CD4-positive, alpha-beta T cell (primary cell): ENCODE results near the gene KRTAP5-7. TPM values are rescaled to one million over a fixed set of nuclear protein-coding genes. Genes with fewer than 3 reads are reported as not detected.

Experiments
- ATAC-seq: fragments of 200-7000 bp; cut with Tn5 transposase; one replicate; pipeline ENCODE4 v1.10.0; 2022; ENCODE audit warnings: mild to moderate bottlenecking; ENCODE audit not compliant: poor library complexity
- CTCF ChIA-PET: fragments of 350-600 bp; sonication (Branson Sonifier 250); formaldehyde crosslinking; loops from one replicate; lab custom pipeline; 2021; ENCODE audit warnings: antibody characterized with exemption, inconsistent platforms; lab: Charles Lee
- POLR2A ChIA-PET: fragments of 350-600 bp; sonication (Branson Sonifier 250); formaldehyde crosslinking; loops from one replicate; lab custom pipeline; 2021; ENCODE audit warnings: antibody characterized with exemption, inconsistent platforms; lab: Charles Lee
- DNase-seq, 14 experiments: peaks; one replicate each; pipeline ENCODE4 v3.0.0-alpha.2; 2013 to 2020; ENCODE audit warnings: mixed read lengths in 2 of 14
- H3K27ac ChIP-seq, 2 donors: one replicate each; pipeline versions ENCODE4 v1.5.1 to v1.7.0; 2013; ENCODE audit warnings: low read length in 2 of 2, low read depth in 1 of 2, mild to moderate bottlenecking in 1 of 2
- H3K27me3 ChIP-seq, 2 experiments: 1 replicate in 1 of 2; 2 replicates in 1 of 2; pipeline versions ENCODE4 v1.6.1 to v1.7.0; 2013; ENCODE audit warnings: low read length in 2 of 2, control low read depth in 1 of 2, mild to moderate bottlenecking in 1 of 2, moderate library complexity in 1 of 2; ENCODE audit not compliant: insufficient read depth in 2 of 2, control insufficient read depth in 1 of 2
- H3K36me3 ChIP-seq: one replicate; pipeline ENCODE4 v1.6.1; 2013; ENCODE audit warnings: low read length, control low read depth; ENCODE audit not compliant: insufficient read depth
- H3K4me1 ChIP-seq: one replicate; pipeline ENCODE4 v1.6.1; 2013; ENCODE audit warnings: low read length, control low read depth; ENCODE audit not compliant: insufficient read depth
- H3K4me3 ChIP-seq: one replicate; pipeline ENCODE4 v1.5.1; 2013; ENCODE audit warnings: mild to moderate bottlenecking, low read length, moderate library complexity
- H3K9me3 ChIP-seq, 2 experiments: 1 replicate in 1 of 2; 2 replicates in 1 of 2; pipeline versions ENCODE4 v1.6.1 to v1.7.0; 2013; ENCODE audit warnings: low read length in 2 of 2, mild to moderate bottlenecking in 2 of 2, control low read depth in 1 of 2, moderate library complexity in 1 of 2; ENCODE audit not compliant: control insufficient read depth in 1 of 2, insufficient read depth in 1 of 2
- H3K27ac Mint-ChIP-seq: one replicate; pipeline ENCODE4 v1.8.0; 2020; ENCODE audit warnings: mixed read lengths
- H3K27me3 Mint-ChIP-seq: one replicate; pipeline ENCODE4 v1.8.0; 2021; ENCODE audit warnings: mixed read lengths
- H3K36me3 Mint-ChIP-seq: one replicate; pipeline ENCODE4 v1.8.0; 2021; ENCODE audit warnings: low read depth, mixed read lengths
- H3K4me1 Mint-ChIP-seq: one replicate; pipeline ENCODE4 v1.8.0; 2021; ENCODE audit warnings: low read depth, mixed read lengths
- H3K4me3 Mint-ChIP-seq: one replicate; pipeline ENCODE4 v1.8.0; 2020; ENCODE audit warnings: mild to moderate bottlenecking, mixed read lengths
- H3K9me3 Mint-ChIP-seq: one replicate; pipeline ENCODE4 v1.8.0; 2020; ENCODE audit warnings: mixed read lengths
- CTCF ChIP-seq: fragments of 200-600 bp; IDR thresholded peaks from one replicate; pipeline ENCODE4 v1.8.0; 2022; ENCODE audit warnings: antibody characterized with exemption, mild to moderate bottlenecking
- intact Hi-C, 2 experiments: fragments of 100-400 bp; cut with DNase I in 1 of 2; cut with micrococcal nuclease in 1 of 2; formaldehyde crosslinking; loops; one replicate each; pipeline versions ENCODE4 v1.15.1 to v1.9.0; 2023 to 2025; cut with DNase I, micrococcal nuclease
- total RNA-seq, 174 experiments: library from RNA in 2 of 174; stranded (reverse) in 2 of 174; gene quantifications; one replicate each; pipeline ENCODE4 v1.2.3 and lab custom pipeline; 2021 to 2026

Gene KRTAP5-7
- total RNA-seq, 2 experiments from 2014 or later: not detected

GRCh38 chr11:71502026-71502425 is 25.0 kb upstream of the KRTAP5-7 start:
- Mint-ChIP-seq H3K36me3 (peaks cover 96% of the 10 kb centered on the region), H3K27ac (no peak overlapping the region), H3K4me1 (no peaks in the 10 kb centered on the region), H3K4me3 (no peak overlapping the region), H3K27me3 (no peaks in the 10 kb centered on the region), H3K9me3 (peaks cover 2% of the 10 kb centered on the region)
- Histone ChIP-seq H3K9me3 (peaks cover 10 to 23% of the 10 kb centered on the region in 2 experiments), H3K27ac (no peak overlapping the region), H3K27me3 (no peaks in the 10 kb centered on the region), H3K36me3 (peaks cover 65% of the 10 kb centered on the region), H3K4me3 (no peak overlapping the region), H3K4me1 (no peaks in the 10 kb centered on the region)
- ATAC-seq (no peak), DNase-seq (peak in 1 of 14 experiments; percentile 21)
- no peak for TF ChIP-seq CTCF
- intact Hi-C loops: no loop called here
- CTCF ChIA-PET: no interaction called here
- POLR2A ChIA-PET: no interaction called here

GRCh38 chr11:71502871-71503435 is 24.1 kb upstream of the KRTAP5-7 start:
- peaks cover 56% of the 10 kb centered on the region for H3K36me3 ChIP-seq
- H3K9me3 ChIP-seq: peaks cover 14 to 27% of the 10 kb centered on the region in 2 experiments
- H3K27ac Mint-ChIP-seq: no peak overlapping the region
- no peak overlapping the region for H3K4me3 ChIP-seq
- no peaks in the 10 kb centered on the region for H3K27me3 Mint-ChIP-seq
- DNase-seq: peak in 1 of 14 experiments; percentile 15
- no peaks in the 10 kb centered on the region for H3K4me1 ChIP-seq
- H3K36me3 Mint-ChIP-seq: peaks cover 87% of the 10 kb centered on the region
- no peak for TF ChIP-seq CTCF
- no peak overlapping the region for H3K4me3 Mint-ChIP-seq
- no peak for ATAC-seq
- H3K27me3 ChIP-seq: no peaks in the 10 kb centered on the region
- CTCF ChIA-PET: no interaction called here
- H3K9me3 Mint-ChIP-seq: peaks cover 2% of the 10 kb centered on the region
- POLR2A ChIA-PET: no interaction called here
- H3K27ac ChIP-seq: no peak overlapping the region
- no peaks in the 10 kb centered on the region for H3K4me1 Mint-ChIP-seq
- intact Hi-C loops: no loop called here

- Mint-ChIP-seq H3K9me3 (peaks cover 9% of the 10 kb centered on the region), H3K4me1 (no peaks in the 10 kb centered on the region), H3K27me3 (no peaks in the 10 kb centered on the region), H3K36me3 (peaks cover 83% of the 10 kb centered on the region), H3K27ac (no peak overlapping the region), H3K4me3 (no peak overlapping the region)
- ChIA-PET CTCF (no interaction called here), POLR2A (no interaction called here)
- Histone ChIP-seq H3K9me3 (peaks cover 20 to 27% of the 10 kb centered on the region in 2 experiments), H3K4me3 (no peak overlapping the region), H3K27ac (no peak overlapping the region), H3K36me3 (peaks cover 40% of the 10 kb centered on the region), H3K4me1 (no peaks in the 10 kb centered on the region), H3K27me3 (no peaks in the 10 kb centered on the region)
- ATAC-seq: no peak
- intact Hi-C loops: no loop called here
- no peak for TF ChIP-seq CTCF
- peak in 1 of 14 experiments; percentile 10 for DNase-seq
These were observed 22.5 kb upstream of the KRTAP5-7 start for GRCh38 chr11:71504531-71504930.
